ENCODE results near the gene ATP8A2. TPM values are rescaled to one million over a fixed set of nuclear protein-coding genes. Genes with fewer than 3 reads are reported as not detected.

ATP8A2 gene
- polyA plus RNA-seq, 1 donor from 2014 or later, result 11.9 TPM

GRCh38 chr13:25423831-25424230 is 52.1 kb downstream of the ATP8A2 start:
- Histone ChIP-seq H3K9me3 (ENCODE audit: low read length) (no peaks in the 10 kb centered on the region), H3K79me2 (replicated peaks; ENCODE audit: insufficient read depth, low read length) (no peaks in the 10 kb centered on the region), H3K27me3 (ENCODE audit: insufficient read depth, low read depth, low read length) (no peaks in the 10 kb centered on the region), H2AFZ (ENCODE audit: low read depth, low read length) (no peak overlapping the region), H3K36me3 (ENCODE audit: insufficient read depth, low read length) (no peaks in the 10 kb centered on the region), H3K27ac (ENCODE audit: low read length) (no peak overlapping the region), H4K20me1 (ENCODE audit: insufficient read depth) (no peaks in the 10 kb centered on the region), H3K9ac (ENCODE audit: low read length) (no peak overlapping the region), H3K9me2 (ENCODE audit: insufficient read depth, low read length) (no peaks in the 10 kb centered on the region), H3F3A (ENCODE audit: insufficient read depth, low read length, poor library complexity, severe bottlenecking) (no peaks in the 10 kb centered on the region), H3K4me2 (ENCODE audit: low read length) (no peak overlapping the region), H3K4me3 (ENCODE audit: low read length) (no peak overlapping the region)
- no peak for TF ChIP-seq RAD21 (conservative IDR thresholded peaks at IDR 0.05)
- TF ChIP-seq SMC3 (conservative IDR thresholded peaks at IDR 0.05; ENCODE audit: poor library complexity), result no peak
- TF ChIP-seq TAF1 (IDR thresholded peaks at IDR 0.05; ENCODE audit: low read depth), result no peak
- no peak for TF ChIP-seq POLR2AphosphoS5 (IDR thresholded peaks at IDR 0.05)
- no peak for TF ChIP-seq CTCF (IDR thresholded peaks at IDR 0.05; ENCODE audit: poor library complexity, severe bottlenecking)
- no peak for TF ChIP-seq MXI1 (conservative IDR thresholded peaks at IDR 0.05; ENCODE audit: poor library complexity, severe bottlenecking)

DNA sequence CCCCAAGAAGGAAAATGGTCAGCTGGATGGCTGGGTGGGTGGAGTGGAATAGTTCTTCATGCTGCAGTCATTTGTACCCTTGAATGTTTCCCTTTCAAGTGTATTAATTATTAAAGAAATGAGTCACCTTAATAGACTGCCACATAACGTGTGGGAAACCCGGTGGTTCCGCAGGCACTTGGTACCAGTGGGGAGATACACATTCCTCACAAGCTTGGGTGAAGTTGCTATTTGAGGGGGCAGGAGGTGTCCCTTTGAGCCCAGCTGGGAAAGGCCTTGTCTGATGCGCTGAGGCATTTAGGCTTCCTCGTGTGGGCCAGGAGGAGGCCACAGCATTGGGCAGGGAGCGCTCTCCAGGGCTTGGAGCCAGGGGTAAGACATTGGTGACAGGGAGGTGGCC is 57.7 kb downstream of the ATP8A2 start:
- Histone ChIP-seq H3K4me3 (ENCODE audit: low read length) (no peak overlapping the region), H4K20me1 (ENCODE audit: insufficient read depth) (no peaks in the 10 kb centered on the region), H3K79me2 (replicated peaks; ENCODE audit: insufficient read depth, low read length) (no peaks in the 10 kb centered on the region), H3K27ac (ENCODE audit: low read length) (no peak overlapping the region), H3K9me3 (ENCODE audit: low read length) (no peaks in the 10 kb centered on the region), H3K9ac (ENCODE audit: low read length) (no peak overlapping the region), H3K36me3 (ENCODE audit: insufficient read depth, low read length) (no peaks in the 10 kb centered on the region), H2AFZ (ENCODE audit: low read depth, low read length) (no peak overlapping the region), H3K27me3 (ENCODE audit: insufficient read depth, low read depth, low read length) (no peaks in the 10 kb centered on the region), H3K4me2 (ENCODE audit: low read length) (no peak overlapping the region), H3F3A (ENCODE audit: insufficient read depth, low read length, poor library complexity, severe bottlenecking) (no peaks in the 10 kb centered on the region), H3K9me2 (ENCODE audit: insufficient read depth, low read length) (no peaks in the 10 kb centered on the region)
- no peak for TF ChIP-seq SMC3 (conservative IDR thresholded peaks at IDR 0.05; ENCODE audit: poor library complexity)
- TF ChIP-seq EZH2 (IDR thresholded peaks at IDR 0.05; ENCODE audit: borderline replicate concordance, insufficient read depth, low read length, poor library complexity, severe bottlenecking), result no peak
- no peak for TF ChIP-seq MXI1 (conservative IDR thresholded peaks at IDR 0.05; ENCODE audit: poor library complexity, severe bottlenecking)
- TF ChIP-seq REST (IDR thresholded peaks at IDR 0.05; ENCODE audit: borderline replicate concordance), result no peak
- no peak for TF ChIP-seq RAD21 (conservative IDR thresholded peaks at IDR 0.05)
- no peak for TF ChIP-seq EP300 (conservative IDR thresholded peaks at IDR 0.05; ENCODE audit: poor library complexity, severe bottlenecking)
- no peak for TF ChIP-seq CTCF (IDR thresholded peaks at IDR 0.05; ENCODE audit: poor library complexity, severe bottlenecking)
- TF ChIP-seq TAF1 (IDR thresholded peaks at IDR 0.05; ENCODE audit: low read depth), result no peak
- TF ChIP-seq POLR2AphosphoS5 (IDR thresholded peaks at IDR 0.05), result no peak
